22Rv1 (cell line): ENCODE measurements around the gene FABP7.

ENCODE experiments used
- CTCF ChIP-seq: fragments of 450-650 bp; IDR thresholded peaks from 2 replicates; pipeline ENCODE4 v1.5.1; 2017; ENCODE audit warnings: mild to moderate bottlenecking
- ZFX ChIP-seq: fragments of 450-650 bp; IDR thresholded peaks from 2 replicates; pipeline ENCODE4 v1.6.1; 2017; ENCODE audit warnings: antibody characterized with exemption, borderline replicate concordance

- TF ChIP-seq CTCF (no peak), ZFX (no peak)
Measured at GRCh38 chr6:122751326-122751725, 28.2 kb upstream of the FABP7 start.
